SJCRH30 (cell line): Measurements from ENCODE around the gene ZBP1. TPM values are rescaled to one million over a fixed set of nuclear protein-coding genes. Genes with fewer than 3 reads are reported as not detected.

ENCODE experiments used
- DNase-seq, 2 experiments: peaks; one replicate each; pipeline ENCODE4 v3.0.0-alpha.2; 2015 to 2020
- H3K27ac ChIP-seq: fragments of 250-450 bp; sonication (Bioruptor Pico); 2 replicates; pipeline ENCODE4 v1.5.1; 2020; ENCODE audit warnings: mild to moderate bottlenecking, moderate library complexity
- H3K27me3 ChIP-seq: fragments of 250-450 bp; sonication (Bioruptor Pico); 2 replicates; pipeline ENCODE4 v1.5.1; 2020; ENCODE audit warnings: mild to moderate bottlenecking, moderate library complexity
- H3K36me3 ChIP-seq: fragments of 250-450 bp; sonication (Bioruptor Pico); 2 replicates; pipeline ENCODE4 v1.5.1; 2020; ENCODE audit warnings: mild to moderate bottlenecking, moderate library complexity
- H3K4me1 ChIP-seq: fragments of 250-450 bp; sonication (Bioruptor Pico); 2 replicates; pipeline ENCODE4 v1.5.1; 2020; ENCODE audit warnings: mild to moderate bottlenecking, moderate library complexity
- H3K4me3 ChIP-seq: fragments of 250-450 bp; sonication (Bioruptor Pico); 2 replicates; pipeline ENCODE4 v1.5.1; 2020; ENCODE audit warnings: mild to moderate bottlenecking, moderate library complexity
- H3K9me3 ChIP-seq: fragments of 250-450 bp; sonication (Bioruptor Pico); replicated peaks from 2 replicates; pipeline ENCODE4 v1.5.1; 2020; ENCODE audit warnings: mild to moderate bottlenecking, moderate library complexity
- total RNA-seq: library from RNA; depleted of rRNA; stranded (reverse); fragments of >200 nt; shearing (Covaris generic); gene quantifications from 2 replicates; pipeline ENCODE4 v1.2.3, GENCODE V29; 2014

ZBP1 gene
- total RNA-seq, 1 experiment from 2014 or later = 0.02 TPM

GRCh38 chr20:57660922-57661745 lies 40.9 kb upstream of the ZBP1 start:
- no peaks in the 10 kb centered on the region for H3K27me3 ChIP-seq
- no peak overlapping the region for H3K27ac ChIP-seq
- H3K4me1 ChIP-seq = no peaks in the 10 kb centered on the region
- peak in 1 of 2 experiments; percentile 7 for DNase-seq
- no peaks in the 10 kb centered on the region for H3K9me3 ChIP-seq
- H3K4me3 ChIP-seq = no peak overlapping the region
- peaks cover 43% of the 10 kb centered on the region for H3K36me3 ChIP-seq

- H3K27ac ChIP-seq = no peak overlapping the region
- peaks cover 42% of the 10 kb centered on the region for H3K36me3 ChIP-seq
- H3K4me1 ChIP-seq = no peaks in the 10 kb centered on the region
- H3K4me3 ChIP-seq = no peak overlapping the region
- no peaks in the 10 kb centered on the region for H3K27me3 ChIP-seq
- no peaks in the 10 kb centered on the region for H3K9me3 ChIP-seq
- no peak for DNase-seq
These were observed 40.1 kb upstream of the ZBP1 start for GRCh38 chr20:57660181-57660921.

- Histone ChIP-seq H3K4me3 (no peak overlapping the region), H3K9me3 (no peaks in the 10 kb centered on the region), H3K4me1 (no peaks in the 10 kb centered on the region), H3K27me3 (no peaks in the 10 kb centered on the region), H3K36me3 (peaks cover 44% of the 10 kb centered on the region), H3K27ac (no peak overlapping the region)
- DNase-seq = peak in 1 of 2 experiments; percentile 11
These were observed 39.4 kb upstream of the ZBP1 start for GRCh38 chr20:57659517-57660180.

GRCh38 chr20:57658833-57659516 lies 38.7 kb upstream of the ZBP1 start:
- Histone ChIP-seq H3K9me3 (no peaks in the 10 kb centered on the region), H3K4me1 (no peaks in the 10 kb centered on the region)

GRCh38 chr20:57658447-57658832 lies 38.2 kb upstream of the ZBP1 start:
- H3K9me3 ChIP-seq = no peaks in the 10 kb centered on the region

More at GRCh38 chr20:57658833-57659516, 38.7 kb upstream of the ZBP1 start:
- H3K27ac ChIP-seq = no peak overlapping the region
- no peaks in the 10 kb centered on the region for H3K27me3 ChIP-seq
- peaks cover 46% of the 10 kb centered on the region for H3K36me3 ChIP-seq
- DNase-seq = peak in 1 of 2 experiments; percentile 6
- H3K4me3 ChIP-seq = no peak overlapping the region

GRCh38 chr20:57657535-57658446 lies 37.6 kb upstream of the ZBP1 start:
- H3K4me3 ChIP-seq = no peak overlapping the region
- H3K9me3 ChIP-seq = no peaks in the 10 kb centered on the region
- H3K27me3 ChIP-seq = no peaks in the 10 kb centered on the region
- no peaks in the 10 kb centered on the region for H3K4me1 ChIP-seq
- peaks cover 52% of the 10 kb centered on the region for H3K36me3 ChIP-seq
- peak in 1 of 2 experiments; percentile 6 for DNase-seq
- no peak overlapping the region for H3K27ac ChIP-seq

More at GRCh38 chr20:57658447-57658832, 38.2 kb upstream of the ZBP1 start:
- H3K27ac ChIP-seq = no peak overlapping the region
- H3K36me3 ChIP-seq = peaks cover 48% of the 10 kb centered on the region
- H3K27me3 ChIP-seq = no peaks in the 10 kb centered on the region
- DNase-seq = no peak
- no peaks in the 10 kb centered on the region for H3K4me1 ChIP-seq
- H3K4me3 ChIP-seq = no peak overlapping the region

GRCh38 chr20:57656821-57657534 lies 36.8 kb upstream of the ZBP1 start:
- no peaks in the 10 kb centered on the region for H3K27me3 ChIP-seq
- DNase-seq = peak in 1 of 2 experiments; percentile 11
- no peaks in the 10 kb centered on the region for H3K9me3 ChIP-seq
- H3K4me3 ChIP-seq = no peak overlapping the region
- no peak overlapping the region for H3K27ac ChIP-seq
- H3K4me1 ChIP-seq = no peaks in the 10 kb centered on the region
- peaks cover 59% of the 10 kb centered on the region for H3K36me3 ChIP-seq

- Histone ChIP-seq H3K4me3 (no peak overlapping the region), H3K9me3 (no peaks in the 10 kb centered on the region), H3K4me1 (no peaks in the 10 kb centered on the region), H3K36me3 (peaks cover 65% of the 10 kb centered on the region), H3K27me3 (no peaks in the 10 kb centered on the region), H3K27ac (no peak overlapping the region)
- DNase-seq = peak in 1 of 2 experiments; percentile 7
These were observed 36.1 kb upstream of the ZBP1 start for GRCh38 chr20:57656252-57656820.

GRCh38 chr20:57655809-57656155 lies 35.6 kb upstream of the ZBP1 start:
- Histone ChIP-seq H3K4me1 (no peaks in the 10 kb centered on the region), H3K27me3 (no peaks in the 10 kb centered on the region), H3K36me3 (peaks cover 71% of the 10 kb centered on the region), H3K9me3 (no peaks in the 10 kb centered on the region), H3K27ac (no peak overlapping the region), H3K4me3 (no peak overlapping the region)
- no peak for DNase-seq

GRCh38 chr20:57654998-57655808 lies 35.0 kb upstream of the ZBP1 start:
- H3K36me3 ChIP-seq = peaks cover 77% of the 10 kb centered on the region
- H3K27me3 ChIP-seq = no peaks in the 10 kb centered on the region
- no peak overlapping the region for H3K4me3 ChIP-seq
- peak in 1 of 2 experiments; percentile 20 for DNase-seq
- no peaks in the 10 kb centered on the region for H3K4me1 ChIP-seq
- no peak overlapping the region for H3K27ac ChIP-seq
- no peaks in the 10 kb centered on the region for H3K9me3 ChIP-seq

- peak; percentile 67 to 88 for DNase-seq
- no peaks in the 10 kb centered on the region for H3K4me1 ChIP-seq
- H3K36me3 ChIP-seq = peaks cover 82% of the 10 kb centered on the region
- no peaks in the 10 kb centered on the region for H3K9me3 ChIP-seq
- no peaks in the 10 kb centered on the region for H3K27me3 ChIP-seq
- no peak overlapping the region for H3K4me3 ChIP-seq
- H3K27ac ChIP-seq = no peak overlapping the region
These were observed 34.3 kb upstream of the ZBP1 start for GRCh38 chr20:57654363-57654997.

- H3K4me3 ChIP-seq = no peak overlapping the region
- H3K27me3 ChIP-seq = no peaks in the 10 kb centered on the region
- no peaks in the 10 kb centered on the region for H3K9me3 ChIP-seq
- H3K27ac ChIP-seq = no peak overlapping the region
- H3K36me3 ChIP-seq = peaks cover 79% of the 10 kb centered on the region
- no peak for DNase-seq
- H3K4me1 ChIP-seq = no peaks in the 10 kb centered on the region
These were observed 33.7 kb upstream of the ZBP1 start for GRCh38 chr20:57653910-57654309.
